ENCODE data around the gene AKR1E2. TPM values are rescaled to one million over a fixed set of nuclear protein-coding genes. Genes with fewer than 3 reads are reported as not detected.

The AKR1E2 gene
- total RNA-seq, 1 donor from 2014 or later = 7.4 TPM

- Mint-ChIP-seq H3K27me3 (no peaks in the 10 kb centered on the region), H3K4me1 (ENCODE audit: low read depth) (no peaks in the 10 kb centered on the region), H3K9me3 (ENCODE audit: low read depth) (peaks cover 3% of the 10 kb centered on the region), H3K27ac (no peak overlapping the region), H3K4me3 (ENCODE audit: low read depth) (no peak overlapping the region), H3K36me3 (ENCODE audit: insufficient read depth) (no peaks in the 10 kb centered on the region)
- DNase-seq (ENCODE audit: low spot score, unreplicated experiment) = no peak
- no peak for TF ChIP-seq CTCF (IDR thresholded peaks at IDR 0.05; ENCODE audit: unreplicated experiment)
Observed at GRCh38 chr10:4781955-4782354, 44.1 kb upstream of the AKR1E2 start.

GRCh38 chr10:4784667-4785333 lies 41.2 kb upstream of the AKR1E2 start:
- DNase-seq (ENCODE audit: low spot score, unreplicated experiment) = no peak
- H3K27ac Mint-ChIP-seq = no peak overlapping the region
- no peaks in the 10 kb centered on the region for H3K27me3 Mint-ChIP-seq
- no peaks in the 10 kb centered on the region for H3K4me1 Mint-ChIP-seq (ENCODE audit: low read depth)
- no peaks in the 10 kb centered on the region for H3K36me3 Mint-ChIP-seq (ENCODE audit: insufficient read depth)
- no peak for TF ChIP-seq CTCF (IDR thresholded peaks at IDR 0.05; ENCODE audit: unreplicated experiment)
- H3K9me3 Mint-ChIP-seq (ENCODE audit: low read depth) = peaks cover 3% of the 10 kb centered on the region
- H3K4me3 Mint-ChIP-seq (ENCODE audit: low read depth) = no peak overlapping the region

- DNase-seq (ENCODE audit: low spot score, unreplicated experiment) = no peak
- H3K4me3 Mint-ChIP-seq (ENCODE audit: low read depth) = no peak overlapping the region
- peaks cover 3% of the 10 kb centered on the region for H3K9me3 Mint-ChIP-seq (ENCODE audit: low read depth)
- H3K36me3 Mint-ChIP-seq (ENCODE audit: insufficient read depth) = no peaks in the 10 kb centered on the region
- H3K27me3 Mint-ChIP-seq = no peaks in the 10 kb centered on the region
- no peak for TF ChIP-seq CTCF (IDR thresholded peaks at IDR 0.05; ENCODE audit: unreplicated experiment)
- no peaks in the 10 kb centered on the region for H3K4me1 Mint-ChIP-seq (ENCODE audit: low read depth)
- no peak overlapping the region for H3K27ac Mint-ChIP-seq
Observed at GRCh38 chr10:4786043-4786839, 39.8 kb upstream of the AKR1E2 start.

GRCh38 chr10:4790045-4790444 lies 36.0 kb upstream of the AKR1E2 start:
- H3K27me3 Mint-ChIP-seq = no peaks in the 10 kb centered on the region
- no peaks in the 10 kb centered on the region for H3K36me3 Mint-ChIP-seq (ENCODE audit: insufficient read depth)
- DNase-seq (ENCODE audit: low spot score, unreplicated experiment) = no peak
- TF ChIP-seq CTCF (IDR thresholded peaks at IDR 0.05; ENCODE audit: unreplicated experiment) = no peak
- no peak overlapping the region for H3K4me3 Mint-ChIP-seq (ENCODE audit: low read depth)
- H3K9me3 Mint-ChIP-seq (ENCODE audit: low read depth) = peaks cover 13% of the 10 kb centered on the region
- H3K4me1 Mint-ChIP-seq (ENCODE audit: low read depth) = no peaks in the 10 kb centered on the region
- no peak overlapping the region for H3K27ac Mint-ChIP-seq

GRCh38 chr10:4790922-4791321 lies 35.1 kb upstream of the AKR1E2 start:
- TF ChIP-seq CTCF (IDR thresholded peaks at IDR 0.05; ENCODE audit: unreplicated experiment) = no peak
- Mint-ChIP-seq H3K4me1 (ENCODE audit: low read depth) (no peaks in the 10 kb centered on the region), H3K27ac (no peak overlapping the region), H3K9me3 (ENCODE audit: low read depth) (peaks cover 15% of the 10 kb centered on the region), H3K4me3 (ENCODE audit: low read depth) (no peak overlapping the region), H3K27me3 (no peaks in the 10 kb centered on the region), H3K36me3 (ENCODE audit: insufficient read depth) (no peaks in the 10 kb centered on the region)
- no peak for DNase-seq (ENCODE audit: low spot score, unreplicated experiment)
